Activated CD4-positive, alpha-beta memory T cell treated with anti-CD3 and anti-CD28 coated beads, Interleukin-2, amount 10 ng/mL, durations not matched to agents 7 days and 5 days (primary cell): ENCODE data around the gene GRAMD2B. TPM values are rescaled to one million over a fixed set of nuclear protein-coding genes. Genes with fewer than 3 reads are reported as not detected.
"Not testable (repeated sequence)": the region's sequence is repeated elsewhere in the genome, so short reads cannot be mapped to it uniquely, and the experiment has no call there.

Source experiments
- CTCF ChIA-PET: fragments of 350-600 bp; sonication (Branson Sonifier 250); formaldehyde crosslinking; loops from one replicate; lab custom pipeline; 2021; ENCODE audit warnings: antibody characterized with exemption, inconsistent platforms; lab: Charles Lee
- POLR2A ChIA-PET: fragments of 350-600 bp; sonication (Branson Sonifier 250); formaldehyde crosslinking; loops from one replicate; lab custom pipeline; 2021; ENCODE audit warnings: antibody characterized with exemption; lab: Charles Lee
- DNase-seq: peaks from one replicate; pipeline ENCODE4 v3.0.0-alpha.2; 2020
- H3K27ac Mint-ChIP-seq: one replicate; pipeline ENCODE4 v1.8.0; 2021; ENCODE audit warnings: mild to moderate bottlenecking, mixed read lengths
- H3K27me3 Mint-ChIP-seq: one replicate; pipeline ENCODE4 v1.8.0; 2021; ENCODE audit warnings: mixed read lengths
- H3K36me3 Mint-ChIP-seq: one replicate; pipeline ENCODE4 v1.8.0; 2021; ENCODE audit warnings: low read depth, mixed read lengths
- H3K4me1 Mint-ChIP-seq: one replicate; pipeline ENCODE4 v1.8.0; 2021; ENCODE audit warnings: mixed read lengths
- H3K4me3 Mint-ChIP-seq: one replicate; pipeline ENCODE4 v1.8.0; 2021; ENCODE audit warnings: mild to moderate bottlenecking, mixed read lengths
- H3K9me3 Mint-ChIP-seq: one replicate; pipeline ENCODE4 v1.8.0; 2021; ENCODE audit warnings: mixed read lengths
- total RNA-seq, 2 experiments: library from RNA; stranded (reverse); gene quantifications; one replicate each; pipeline ENCODE4 v1.2.3, GENCODE V29; 2021

The GRAMD2B gene
- total RNA-seq, 2 experiments from 2014 or later: 4.6 to 5.0 TPM

- no peak overlapping the region for H3K4me3 Mint-ChIP-seq
- ChIA-PET CTCF (interaction anchor here (0.9 kb wide), 1 partner anchor 33 kb away, joined by 3 read pairs; no protein-coding TSS in a partner anchor), POLR2A (no interaction called here)
- H3K27me3 Mint-ChIP-seq: no peaks in the 10 kb centered on the region
- no peak for DNase-seq
- peaks cover 23% of the 10 kb centered on the region for H3K4me1 Mint-ChIP-seq
- peaks cover 11% of the 10 kb centered on the region for H3K36me3 Mint-ChIP-seq
- H3K9me3 Mint-ChIP-seq: no peaks in the 10 kb centered on the region
- H3K27ac Mint-ChIP-seq: no peak overlapping the region
Observed at GRCh38 chr5:126455728-126456127, 32.5 kb downstream of the GRAMD2B start.

- Mint-ChIP-seq H3K27ac (no peak overlapping the region), H3K27me3 (no peaks in the 10 kb centered on the region), H3K4me1 (peaks cover 17% of the 10 kb centered on the region), H3K36me3 (peaks cover 11% of the 10 kb centered on the region), H3K4me3 (no peak overlapping the region), H3K9me3 (no peaks in the 10 kb centered on the region)
- no peak for DNase-seq
- POLR2A ChIA-PET: no interaction called here
- CTCF ChIA-PET: interaction anchor here (0.7 to 0.9 kb wide), 2 partner anchors 16 to 32 kb away, joined by 3 to 4 read pairs; no protein-coding TSS in a partner anchor
Observed at GRCh38 chr5:126456217-126456820, 33.1 kb downstream of the GRAMD2B start.

GRCh38 chr5:126460459-126460858 lies 37.2 kb downstream of the GRAMD2B start:
- no peak for DNase-seq
- CTCF ChIA-PET: interaction anchor here (1.1 kb wide), 1 partner anchor 40 kb away, joined by 3 read pairs; no protein-coding TSS in a partner anchor
- Mint-ChIP-seq H3K27me3 (no peaks in the 10 kb centered on the region), H3K36me3 (peaks cover 2% of the 10 kb centered on the region), H3K9me3 (no peaks in the 10 kb centered on the region), H3K4me1 (peaks cover 11% of the 10 kb centered on the region), H3K4me3 (no peak overlapping the region), H3K27ac (no peak overlapping the region)
- POLR2A ChIA-PET: interaction anchor here (0.6 kb wide), 1 partner anchor 10 kb away, joined by 3 read pairs; no protein-coding TSS in a partner anchor

GRCh38 chr5:126460977-126461376 lies 37.8 kb downstream of the GRAMD2B start:
- Mint-ChIP-seq H3K4me3 (no peak overlapping the region), H3K27me3 (no peaks in the 10 kb centered on the region), H3K36me3 (peaks cover 2% of the 10 kb centered on the region), H3K9me3 (no peaks in the 10 kb centered on the region), H3K27ac (no peak overlapping the region), H3K4me1 (peaks cover 11% of the 10 kb centered on the region)
- DNase-seq: no peak
- POLR2A ChIA-PET: interaction anchor here (0.6 kb wide), 1 partner anchor 10 kb away, joined by 3 read pairs; no protein-coding TSS in a partner anchor
- CTCF ChIA-PET: interaction anchor here (1.1 kb wide), 1 partner anchor 39 kb away, joined by 3 read pairs; no protein-coding TSS in a partner anchor

- DNase-seq: no peak
- Mint-ChIP-seq H3K27ac (no peak overlapping the region), H3K27me3 (no peaks in the 10 kb centered on the region), H3K4me1 (peaks cover 7% of the 10 kb centered on the region), H3K4me3 (no peak overlapping the region), H3K9me3 (no peaks in the 10 kb centered on the region), H3K36me3 (peaks cover 2% of the 10 kb centered on the region)
- CTCF ChIA-PET: interaction anchor here (1.1 kb wide), 1 partner anchor 123 kb away, joined by 3 read pairs; no protein-coding TSS in a partner anchor
- POLR2A ChIA-PET: interaction anchor here (0.6 kb wide), 1 partner anchor 34 kb away, joined by 3 read pairs; no protein-coding TSS in a partner anchor
Observed at GRCh38 chr5:126461838-126462237, 38.6 kb downstream of the GRAMD2B start.

- DNase-seq: no peak
- ChIA-PET POLR2A (interaction anchor here (0.6 kb wide), 1 partner anchor 33 kb away, joined by 3 read pairs; no protein-coding TSS in a partner anchor), CTCF (interaction anchor here (1.1 kb wide), 1 partner anchor 124 kb away, joined by 3 read pairs; no protein-coding TSS in a partner anchor)
- Mint-ChIP-seq H3K36me3 (no peaks in the 10 kb centered on the region), H3K4me1 (peaks cover 7% of the 10 kb centered on the region), H3K4me3 (no peak overlapping the region), H3K27ac (no peak overlapping the region), H3K27me3 (no peaks in the 10 kb centered on the region), H3K9me3 (no peaks in the 10 kb centered on the region)
Observed at GRCh38 chr5:126462239-126463014, 39.2 kb downstream of the GRAMD2B start.

- H3K27me3 Mint-ChIP-seq: no peaks in the 10 kb centered on the region
- no peak for DNase-seq
- no peak overlapping the region for H3K4me3 Mint-ChIP-seq
- peaks cover 7% of the 10 kb centered on the region for H3K4me1 Mint-ChIP-seq
- ChIA-PET POLR2A (interaction anchor here (1.5 to 1.8 kb wide), 2 partner anchors 14 to 41 kb away, joined by 4 to 6 read pairs; partner anchors contain the start of gene GRAMD2B), CTCF (no interaction called here)
- no peaks in the 10 kb centered on the region for H3K36me3 Mint-ChIP-seq
- no peak overlapping the region for H3K27ac Mint-ChIP-seq
- H3K9me3 Mint-ChIP-seq: no peaks in the 10 kb centered on the region
Observed at GRCh38 chr5:126464016-126464415, 40.8 kb downstream of the GRAMD2B start.

- CTCF ChIA-PET: no interaction called here
- peaks cover 7% of the 10 kb centered on the region for H3K4me1 Mint-ChIP-seq
- no peak overlapping the region for H3K27ac Mint-ChIP-seq
- POLR2A ChIA-PET: interaction anchor here (1.5 to 1.8 kb wide), 2 partner anchors 15 to 42 kb away, joined by 4 to 6 read pairs; partner anchors contain the start of gene GRAMD2B
- no peaks in the 10 kb centered on the region for H3K27me3 Mint-ChIP-seq
- DNase-seq: no peak
- H3K36me3 Mint-ChIP-seq: no peaks in the 10 kb centered on the region
- no peak overlapping the region for H3K4me3 Mint-ChIP-seq
- no peaks in the 10 kb centered on the region for H3K9me3 Mint-ChIP-seq
Observed at GRCh38 chr5:126464959-126465358, 41.8 kb downstream of the GRAMD2B start.

GRCh38 chr5:126468091-126468490 lies 44.9 kb downstream of the GRAMD2B start:
- CTCF ChIA-PET: no interaction called here
- H3K9me3 Mint-ChIP-seq: no peaks in the 10 kb centered on the region
- POLR2A ChIA-PET: no interaction called here

GRCh38 chr5:126469536-126470316 lies 46.5 kb downstream of the GRAMD2B start:
- H3K9me3 Mint-ChIP-seq: no peaks in the 10 kb centered on the region
- no peak overlapping the region for H3K4me3 Mint-ChIP-seq
- H3K27me3 Mint-ChIP-seq: no peaks in the 10 kb centered on the region
- no peaks in the 10 kb centered on the region for H3K4me1 Mint-ChIP-seq
- H3K36me3 Mint-ChIP-seq: peaks cover 3% of the 10 kb centered on the region
- H3K27ac Mint-ChIP-seq: no peak overlapping the region
- POLR2A ChIA-PET: no interaction called here
- CTCF ChIA-PET: interaction anchor here (1.0 kb wide), 2 partner anchors 31 to 131 kb away, joined by 3 read pairs; no protein-coding TSS in a partner anchor
- no peak for DNase-seq

More at GRCh38 chr5:126468091-126468490, 44.9 kb downstream of the GRAMD2B start:
- no peaks in the 10 kb centered on the region for H3K27me3 Mint-ChIP-seq
- H3K27ac Mint-ChIP-seq: no peak overlapping the region
- peaks cover 7% of the 10 kb centered on the region for H3K4me1 Mint-ChIP-seq
- H3K4me3 Mint-ChIP-seq: no peak overlapping the region
- peaks cover 3% of the 10 kb centered on the region for H3K36me3 Mint-ChIP-seq
- DNase-seq: no peak

GRCh38 chr5:126470529-126470928 lies 47.3 kb downstream of the GRAMD2B start:
- H3K4me1 Mint-ChIP-seq, H3K27ac Mint-ChIP-seq, H3K36me3 Mint-ChIP-seq, H3K27me3 Mint-ChIP-seq, H3K9me3 Mint-ChIP-seq, POLR2A ChIA-PET, DNase-seq, H3K4me3 Mint-ChIP-seq: not testable (repeated sequence)
- CTCF ChIA-PET: interaction anchor here (1.0 kb wide), 1 partner anchor 30 kb away, joined by 3 read pairs; no protein-coding TSS in a partner anchor

- Mint-ChIP-seq H3K36me3 (peaks cover 7% of the 10 kb centered on the region), H3K4me1 (no peaks in the 10 kb centered on the region), H3K9me3 (no peaks in the 10 kb centered on the region), H3K27me3 (no peaks in the 10 kb centered on the region), H3K4me3 (no peak overlapping the region), H3K27ac (no peak overlapping the region)
- CTCF ChIA-PET: no interaction called here
- POLR2A ChIA-PET: interaction anchor here (0.8 kb wide), 1 partner anchor 22 kb away, joined by 4 read pairs; no protein-coding TSS in a partner anchor
- DNase-seq: no peak
Observed at GRCh38 chr5:126471247-126471646, 48.0 kb downstream of the GRAMD2B start.
